Measurements from ENCODE around the gene TNFRSF11A.

Gene TNFRSF11A

GRCh38 chr18:62366992-62367391 is 41.9 kb downstream of the TNFRSF11A start:
- H3K4me1 Mint-ChIP-seq (ENCODE audit: low read depth in 2 of 2): no peaks in the 10 kb centered on the region
- H3K36me3 Mint-ChIP-seq (ENCODE audit: insufficient read depth): peaks cover 2% of the 10 kb centered on the region
- H3K27ac Mint-ChIP-seq: no peak overlapping the region

DNA sequence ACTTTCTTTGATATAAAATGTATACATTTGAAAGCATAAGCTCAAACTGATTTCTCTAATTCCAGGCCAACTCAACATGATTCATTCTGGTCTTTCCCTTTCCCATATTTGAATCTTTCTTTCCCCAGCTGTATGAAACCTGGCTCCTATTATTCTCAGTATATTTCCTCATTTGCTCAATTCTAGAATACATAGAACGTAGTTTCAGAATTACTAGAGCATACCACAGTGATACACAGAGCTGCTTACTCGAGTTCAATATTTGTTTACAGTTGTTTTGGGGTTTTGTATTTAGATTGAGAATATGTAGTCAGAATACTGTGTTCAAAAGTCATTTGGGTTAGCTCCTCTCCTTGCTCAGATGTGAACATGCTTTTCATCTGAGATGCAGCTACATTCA is 43.0 kb downstream of the TNFRSF11A start:
- peak overlapping the region in 1 of 2 donors; percentile 21 for H3K27ac Mint-ChIP-seq
- peaks cover 22 to 26% of the 10 kb centered on the region in 2 donors for H3K27me3 Mint-ChIP-seq
- no peaks in the 10 kb centered on the region for H3K9me3 Mint-ChIP-seq
- no peak overlapping the region for H3K4me3 Mint-ChIP-seq
- peaks cover 2% of the 10 kb centered on the region for H3K36me3 Mint-ChIP-seq (ENCODE audit: insufficient read depth)
- H3K4me1 Mint-ChIP-seq (ENCODE audit: low read depth in 2 of 2): no peaks in the 10 kb centered on the region
- ATAC-seq (replicated peaks) (no peak), DNase-seq (no peak)

More at GRCh38 chr18:62366992-62367391, 41.9 kb downstream of the TNFRSF11A start:
- H3K27me3 Mint-ChIP-seq: peaks cover 17 to 26% of the 10 kb centered on the region in 2 donors
- H3K9me3 Mint-ChIP-seq: no peaks in the 10 kb centered on the region
- ATAC-seq (replicated peaks) (no peak), DNase-seq (no peak)
- no peak overlapping the region for H3K4me3 Mint-ChIP-seq

DNA sequence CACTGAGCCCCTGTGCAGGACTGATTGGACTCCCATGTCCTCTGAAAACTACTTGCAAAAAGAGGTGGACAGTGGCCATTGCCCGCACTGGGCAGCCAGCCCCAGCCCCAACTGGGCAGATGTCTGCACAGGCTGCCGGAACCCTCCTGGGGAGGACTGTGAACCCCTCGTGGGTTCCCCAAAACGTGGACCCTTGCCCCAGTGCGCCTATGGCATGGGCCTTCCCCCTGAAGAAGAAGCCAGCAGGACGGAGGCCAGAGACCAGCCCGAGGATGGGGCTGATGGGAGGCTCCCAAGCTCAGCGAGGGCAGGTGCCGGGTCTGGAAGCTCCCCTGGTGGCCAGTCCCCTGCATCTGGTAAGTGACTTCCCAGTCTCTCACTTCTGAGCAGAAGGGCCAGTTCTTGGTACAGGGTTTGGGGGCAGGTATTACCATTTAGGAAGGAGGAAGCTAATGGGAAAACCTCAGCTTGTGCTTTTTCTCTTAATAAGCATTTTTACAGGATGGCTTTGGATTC is 44.1 kb downstream of the TNFRSF11A start:
- H3K9me3 Mint-ChIP-seq: no peaks in the 10 kb centered on the region
- no peak for ATAC-seq (replicated peaks)
- no peak overlapping the region for H3K4me3 Mint-ChIP-seq
- no peaks in the 10 kb centered on the region for H3K36me3 Mint-ChIP-seq (ENCODE audit: insufficient read depth)
- no peak overlapping the region for H3K27ac Mint-ChIP-seq
- no peak for DNase-seq
- H3K4me1 Mint-ChIP-seq (ENCODE audit: low read depth in 2 of 2): no peaks in the 10 kb centered on the region
- H3K27me3 Mint-ChIP-seq: peaks cover 19 to 24% of the 10 kb centered on the region in 2 donors

GRCh38 chr18:62370366-62370765 is 45.3 kb downstream of the TNFRSF11A start:
- no peaks in the 10 kb centered on the region for H3K36me3 Mint-ChIP-seq (ENCODE audit: insufficient read depth)

GRCh38 chr18:62371436-62371835 is 46.3 kb downstream of the TNFRSF11A start:
- DNase-seq (no peak), ATAC-seq (replicated peaks) (no peak)
- no peaks in the 10 kb centered on the region for H3K4me1 Mint-ChIP-seq (ENCODE audit: low read depth in 2 of 2)
- H3K27me3 Mint-ChIP-seq: peaks cover 10 to 22% of the 10 kb centered on the region in 2 donors
- no peak overlapping the region for H3K4me3 Mint-ChIP-seq
- H3K36me3 Mint-ChIP-seq (ENCODE audit: insufficient read depth): no peaks in the 10 kb centered on the region
- H3K27ac Mint-ChIP-seq: no peak overlapping the region
- no peaks in the 10 kb centered on the region for H3K9me3 Mint-ChIP-seq

More at GRCh38 chr18:62370366-62370765, 45.3 kb downstream of the TNFRSF11A start:
- no peak for ATAC-seq (replicated peaks)
- H3K27me3 Mint-ChIP-seq: peaks cover 15 to 22% of the 10 kb centered on the region in 2 donors
- DNase-seq: no peak
- H3K9me3 Mint-ChIP-seq: no peaks in the 10 kb centered on the region
- no peak overlapping the region for H3K27ac Mint-ChIP-seq
- no peaks in the 10 kb centered on the region for H3K4me1 Mint-ChIP-seq (ENCODE audit: low read depth in 2 of 2)
- no peak overlapping the region for H3K4me3 Mint-ChIP-seq

GRCh38 chr18:62372156-62372555 is 47.0 kb downstream of the TNFRSF11A start:
- peaks cover 10 to 22% of the 10 kb centered on the region in 2 donors for H3K27me3 Mint-ChIP-seq
- H3K27ac Mint-ChIP-seq: no peak overlapping the region
- no peak overlapping the region for H3K4me3 Mint-ChIP-seq
- ATAC-seq (replicated peaks): no peak
- no peaks in the 10 kb centered on the region for H3K9me3 Mint-ChIP-seq
- no peaks in the 10 kb centered on the region for H3K36me3 Mint-ChIP-seq (ENCODE audit: insufficient read depth)
- no peaks in the 10 kb centered on the region for H3K4me1 Mint-ChIP-seq (ENCODE audit: low read depth in 2 of 2)
- no peak for DNase-seq

GRCh38 chr18:62372882-62373281 is 47.8 kb downstream of the TNFRSF11A start:
- Mint-ChIP-seq H3K4me3 (no peak overlapping the region), H3K27me3 (peaks cover 10 to 22% of the 10 kb centered on the region in 2 donors), H3K9me3 (no peaks in the 10 kb centered on the region), H3K27ac (no peak overlapping the region), H3K36me3 (ENCODE audit: insufficient read depth) (no peaks in the 10 kb centered on the region), H3K4me1 (ENCODE audit: low read depth in 2 of 2) (no peaks in the 10 kb centered on the region)
- DNase-seq (no peak), ATAC-seq (replicated peaks) (no peak)

DNA sequence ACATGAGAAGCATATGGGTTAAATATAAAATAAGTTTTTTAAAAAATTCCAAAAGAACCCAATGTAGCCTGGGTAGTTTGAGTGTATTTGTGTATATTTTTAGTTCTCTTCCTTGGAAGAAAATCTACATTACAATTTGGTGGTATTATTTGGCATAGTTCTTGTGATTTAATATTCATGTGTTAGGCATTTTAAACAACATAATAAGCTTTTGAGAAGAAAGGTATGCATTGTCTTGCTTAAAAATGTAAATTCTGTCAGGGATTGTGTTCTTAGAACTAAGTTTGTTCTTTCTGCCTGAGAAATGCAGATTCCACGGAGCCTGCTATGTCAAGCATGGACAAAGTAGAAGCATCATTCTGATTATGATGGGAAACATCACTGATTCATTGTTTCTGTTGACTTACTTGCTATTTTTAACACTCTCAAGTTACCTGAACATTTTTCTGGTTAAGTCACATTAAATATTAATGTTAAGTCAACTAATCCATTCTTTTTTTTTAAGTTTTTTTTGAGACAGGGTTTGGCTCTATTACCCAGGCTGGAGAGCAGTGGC is 49.4 kb downstream of the TNFRSF11A start:
- no peak overlapping the region for H3K4me3 Mint-ChIP-seq

GRCh38 chr18:62377131-62377807 is 52.2 kb downstream of the TNFRSF11A start:
- Mint-ChIP-seq H3K4me3 (no peak overlapping the region), H3K27me3 (peaks cover 2 to 16% of the 10 kb centered on the region in 2 donors), H3K27ac (no peak overlapping the region), H3K9me3 (no peaks in the 10 kb centered on the region), H3K36me3 (ENCODE audit: insufficient read depth) (no peaks in the 10 kb centered on the region), H3K4me1 (ENCODE audit: low read depth in 2 of 2) (no peaks in the 10 kb centered on the region)
- no peak for DNase-seq
- no peak for ATAC-seq (replicated peaks)

More for the DNA sequence above, 49.4 kb downstream of the TNFRSF11A start:
- no peaks in the 10 kb centered on the region for H3K9me3 Mint-ChIP-seq
- no peak for DNase-seq
- peaks cover 5 to 22% of the 10 kb centered on the region in 2 donors for H3K27me3 Mint-ChIP-seq
- no peaks in the 10 kb centered on the region for H3K4me1 Mint-ChIP-seq (ENCODE audit: low read depth in 2 of 2)
- H3K36me3 Mint-ChIP-seq (ENCODE audit: insufficient read depth): no peaks in the 10 kb centered on the region
- H3K27ac Mint-ChIP-seq: no peak overlapping the region
- ATAC-seq (replicated peaks): no peak

GRCh38 chr18:62379051-62379450 is 53.9 kb downstream of the TNFRSF11A start:
- Mint-ChIP-seq H3K4me1 (ENCODE audit: low read depth in 2 of 2) (no peaks in the 10 kb centered on the region), H3K36me3 (ENCODE audit: insufficient read depth) (no peaks in the 10 kb centered on the region), H3K9me3 (no peaks in the 10 kb centered on the region), H3K27ac (no peak overlapping the region), H3K27me3 (peaks cover 6 to 18% of the 10 kb centered on the region in 2 donors), H3K4me3 (no peak overlapping the region)
- DNase-seq: no peak
- ATAC-seq (replicated peaks): no peak

GRCh38 chr18:62381373-62381772 is 56.3 kb downstream of the TNFRSF11A start:
- Mint-ChIP-seq H3K27ac (no peak overlapping the region), H3K4me1 (ENCODE audit: low read depth in 2 of 2) (no peaks in the 10 kb centered on the region), H3K9me3 (no peaks in the 10 kb centered on the region), H3K4me3 (no peak overlapping the region), H3K27me3 (peaks cover 13 to 17% of the 10 kb centered on the region in 2 donors), H3K36me3 (ENCODE audit: insufficient read depth) (no peaks in the 10 kb centered on the region)
- DNase-seq: no peak
- ATAC-seq (replicated peaks): no peak

GRCh38 chr18:62384068-62384467 is 59.0 kb downstream of the TNFRSF11A start:
- no peak overlapping the region for H3K27ac Mint-ChIP-seq

GRCh38 chr18:62384610-62385097 is 59.5 kb downstream of the TNFRSF11A start:
- Mint-ChIP-seq H3K4me3 (no peak overlapping the region), H3K9me3 (no peaks in the 10 kb centered on the region), H3K4me1 (ENCODE audit: low read depth in 2 of 2) (no peaks in the 10 kb centered on the region), H3K36me3 (ENCODE audit: insufficient read depth) (no peaks in the 10 kb centered on the region), H3K27me3 (peaks cover 20 to 37% of the 10 kb centered on the region in 2 donors), H3K27ac (no peak overlapping the region)
- DNase-seq (no peak), ATAC-seq (replicated peaks) (no peak)

More at GRCh38 chr18:62384068-62384467, 59.0 kb downstream of the TNFRSF11A start:
- no peaks in the 10 kb centered on the region for H3K9me3 Mint-ChIP-seq
- DNase-seq (no peak), ATAC-seq (replicated peaks) (no peak)
- no peaks in the 10 kb centered on the region for H3K36me3 Mint-ChIP-seq (ENCODE audit: insufficient read depth)
- H3K4me3 Mint-ChIP-seq: no peak overlapping the region
- no peaks in the 10 kb centered on the region for H3K4me1 Mint-ChIP-seq (ENCODE audit: low read depth in 2 of 2)
- peaks cover 18 to 32% of the 10 kb centered on the region in 2 donors for H3K27me3 Mint-ChIP-seq

DNA sequence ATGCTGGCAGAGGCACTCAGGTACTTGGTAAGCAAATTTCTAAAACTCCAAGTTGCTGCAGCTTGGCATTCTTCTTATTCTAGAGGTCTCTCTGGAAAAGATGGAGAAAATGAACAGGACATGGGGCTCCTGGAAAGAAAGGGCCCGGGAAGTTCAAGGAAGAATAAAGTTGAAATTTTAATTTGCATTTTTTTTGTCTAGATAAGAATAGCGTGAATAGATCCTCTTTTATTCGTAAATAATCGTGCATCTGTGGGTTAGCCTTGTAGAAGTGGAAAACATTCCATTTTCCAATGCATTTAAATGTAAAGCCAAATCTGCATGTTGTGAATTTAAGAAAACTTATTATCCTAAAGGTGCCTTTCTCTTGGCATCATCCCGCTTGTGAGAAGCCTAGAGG is 61.0 kb downstream of the TNFRSF11A start:
- no peak for ATAC-seq (replicated peaks)

More for the DNA sequence above, 61.0 kb downstream of the TNFRSF11A start:
- H3K36me3 Mint-ChIP-seq (ENCODE audit: insufficient read depth): no peaks in the 10 kb centered on the region
- H3K27me3 Mint-ChIP-seq: peaks cover 29 to 37% of the 10 kb centered on the region in 2 donors
- no peaks in the 10 kb centered on the region for H3K4me1 Mint-ChIP-seq (ENCODE audit: low read depth in 2 of 2)
- no peaks in the 10 kb centered on the region for H3K9me3 Mint-ChIP-seq
- no peak overlapping the region for H3K27ac Mint-ChIP-seq
- no peak overlapping the region for H3K4me3 Mint-ChIP-seq
- DNase-seq: no peak
